GM19324 (cell line): Measurements from ENCODE around the gene RBMX.
"Not testable (repeated sequence)": the region's sequence is repeated elsewhere in the genome, so short reads cannot be mapped to it uniquely, and the experiment has no call there.

Experiments used
- ATAC-seq: cut with Tn5 transposase; IDR thresholded peaks from one replicate; pipeline ENCODE4 v1.9.1; 2021; ENCODE audit warnings: mild to moderate bottlenecking, moderate library complexity; ENCODE audit not compliant: unreplicated experiment, low FRiP score

The RBMX gene

DNA sequence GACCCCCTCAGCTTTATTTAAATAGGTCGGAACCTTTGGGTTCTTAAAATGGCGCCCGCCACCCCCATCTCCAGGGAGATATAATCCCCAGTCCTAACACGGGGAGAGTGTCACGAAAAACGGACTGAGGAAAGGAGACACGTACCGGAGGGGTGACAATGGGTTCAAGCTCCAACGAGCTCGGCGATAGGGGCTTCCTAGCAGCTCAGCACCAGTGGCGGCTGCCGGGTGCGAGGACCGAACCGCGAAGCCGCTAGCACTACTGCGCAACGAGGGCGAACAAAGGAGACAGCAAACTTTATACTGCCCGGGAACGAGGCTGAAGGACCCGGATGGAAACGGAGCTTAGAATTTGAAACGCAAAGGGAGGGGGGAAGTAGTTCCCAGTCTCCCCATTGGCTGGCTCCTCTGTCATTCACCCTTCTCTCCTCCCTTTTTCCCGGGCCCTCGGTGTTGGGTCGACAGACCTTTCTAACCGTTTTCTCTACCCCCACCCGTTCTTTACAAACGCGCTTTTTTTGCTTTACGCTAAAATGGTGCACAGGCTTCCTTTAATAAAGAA, at the start of gene RBMX:
TSS of gene RBMX (minus strand) at position 274 of the 562 bp plus-strand sequence. CDS start 1,298 bp downstream, outside the sequence.
- ATAC-seq, result peak; percentile 95

DNA sequence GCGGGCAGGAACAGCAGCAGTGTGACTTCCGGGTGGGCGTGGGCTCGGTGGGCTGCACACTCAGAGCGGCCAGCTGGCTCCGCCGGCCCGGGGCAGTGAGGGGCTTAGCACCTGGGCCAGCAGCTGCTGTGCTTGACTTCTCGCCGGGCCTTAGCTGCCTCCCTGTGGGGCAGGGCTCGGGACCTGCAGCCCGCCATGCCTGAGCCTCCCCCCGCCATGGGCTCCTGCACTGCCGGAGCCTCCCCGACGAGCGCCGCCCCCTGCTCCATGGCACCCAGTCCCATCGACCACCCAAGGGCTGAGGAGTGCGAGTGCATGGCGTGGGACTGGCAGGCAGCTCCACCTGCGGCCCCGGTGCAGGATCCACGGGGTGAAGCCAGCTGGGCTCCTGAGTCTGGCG, 40.9 kb upstream of the RBMX start:
- not testable (repeated sequence) for ATAC-seq

DNA sequence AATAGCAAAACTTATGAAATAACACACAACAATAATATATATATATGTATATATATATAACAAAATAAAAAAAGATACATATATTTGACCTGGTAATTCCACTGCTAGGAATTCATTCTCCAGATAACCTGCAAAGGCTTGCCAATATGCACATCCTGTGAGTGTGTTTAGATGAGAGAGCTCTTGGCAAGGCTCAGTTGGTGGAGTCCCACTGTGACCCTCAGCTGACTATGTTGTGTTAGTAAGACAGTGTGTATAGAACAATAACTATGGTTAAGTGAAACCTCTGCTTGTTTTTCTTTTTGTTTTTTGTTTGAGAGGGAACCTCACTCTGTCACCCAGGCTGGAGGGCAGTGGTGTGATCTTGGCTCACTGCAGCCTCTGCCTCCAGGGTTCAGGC, 39.5 kb upstream of the RBMX start:
- ATAC-seq, result no peak

DNA sequence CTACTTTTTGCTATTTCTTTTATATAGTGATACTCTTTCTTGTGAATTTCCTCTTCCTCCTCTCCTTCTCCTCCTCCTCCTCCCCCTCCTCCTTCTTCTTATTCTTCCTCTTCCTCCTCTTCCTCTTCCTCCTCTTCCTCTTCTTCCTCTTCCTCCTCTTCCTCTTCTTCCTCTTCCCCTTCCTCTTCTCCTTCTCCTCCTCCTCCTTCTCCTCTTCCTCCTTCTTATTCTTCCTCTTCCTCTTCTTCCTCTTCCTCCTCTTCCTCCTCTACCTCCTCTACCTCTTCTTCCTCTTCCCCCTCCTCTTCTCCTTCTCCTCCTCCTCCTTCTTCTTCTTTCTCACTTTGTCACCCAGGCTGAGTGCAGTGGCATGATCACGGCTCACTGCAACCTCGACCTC, 36.3 kb upstream of the RBMX start:
- no peak for ATAC-seq

DNA sequence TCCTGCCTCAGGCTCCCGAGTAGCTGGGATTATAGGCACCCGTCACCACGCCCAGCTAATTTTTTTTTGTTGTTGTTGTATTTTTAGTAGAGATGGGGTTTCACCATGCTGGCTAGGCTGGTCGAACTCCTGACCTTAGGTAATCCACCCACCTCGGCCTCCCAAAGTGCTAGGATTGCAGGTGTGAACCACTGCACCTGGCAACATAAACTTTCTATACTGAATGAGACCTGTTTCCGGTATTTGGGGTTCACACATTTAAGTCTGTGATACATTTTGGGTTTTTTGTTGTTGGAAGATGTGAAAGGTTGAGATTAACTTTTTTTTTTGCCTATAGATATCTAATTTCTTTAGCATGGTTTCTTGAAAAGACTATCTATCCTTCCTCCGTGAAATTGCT, 31.1 kb upstream of the RBMX start:
- ATAC-seq, result not testable (repeated sequence)

DNA sequence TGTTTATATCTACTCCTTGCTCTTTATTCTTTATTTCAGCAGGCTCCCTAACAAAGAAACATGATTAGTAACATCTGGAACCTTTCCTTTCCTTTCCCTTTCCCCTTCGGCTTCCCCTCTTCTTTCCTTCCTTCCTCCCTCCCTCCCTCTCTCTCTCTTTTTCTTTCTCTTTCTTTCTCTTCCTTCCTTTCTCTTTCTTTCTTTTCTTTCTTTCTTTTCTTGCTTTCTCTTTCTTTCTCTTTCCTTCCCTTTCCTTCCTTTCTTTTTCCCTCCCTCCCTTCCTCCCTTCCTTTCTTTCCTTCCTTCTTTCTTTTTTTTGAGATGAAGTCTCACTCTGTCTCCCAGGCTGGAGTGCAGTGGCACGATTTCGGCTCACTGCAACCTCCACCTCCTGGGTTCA, 30.7 kb upstream of the RBMX start:
- ATAC-seq, result no peak

DNA sequence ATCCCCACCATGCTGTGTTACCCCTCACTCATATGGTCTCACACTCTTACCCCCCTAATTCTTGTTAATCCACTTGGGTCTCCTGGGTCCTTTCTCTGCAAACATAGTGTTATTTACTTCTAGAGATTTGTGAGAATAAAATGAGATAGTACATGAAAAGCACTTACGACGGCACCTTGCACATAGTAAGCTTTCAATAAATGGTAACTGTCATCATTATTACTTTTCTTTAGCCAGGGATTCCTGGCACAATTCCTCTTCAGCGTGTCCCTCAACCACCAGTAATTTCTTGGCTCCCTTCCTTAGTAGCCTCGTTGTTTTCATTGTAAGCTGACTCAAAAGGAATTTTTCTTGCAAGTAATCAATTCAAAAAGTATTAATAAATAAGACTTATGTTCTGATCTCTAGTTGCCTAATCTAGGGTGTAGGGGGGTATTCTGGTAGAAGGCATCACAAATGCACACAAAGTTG, 30.1 kb upstream of the RBMX start:
- ATAC-seq, result no peak

DNA sequence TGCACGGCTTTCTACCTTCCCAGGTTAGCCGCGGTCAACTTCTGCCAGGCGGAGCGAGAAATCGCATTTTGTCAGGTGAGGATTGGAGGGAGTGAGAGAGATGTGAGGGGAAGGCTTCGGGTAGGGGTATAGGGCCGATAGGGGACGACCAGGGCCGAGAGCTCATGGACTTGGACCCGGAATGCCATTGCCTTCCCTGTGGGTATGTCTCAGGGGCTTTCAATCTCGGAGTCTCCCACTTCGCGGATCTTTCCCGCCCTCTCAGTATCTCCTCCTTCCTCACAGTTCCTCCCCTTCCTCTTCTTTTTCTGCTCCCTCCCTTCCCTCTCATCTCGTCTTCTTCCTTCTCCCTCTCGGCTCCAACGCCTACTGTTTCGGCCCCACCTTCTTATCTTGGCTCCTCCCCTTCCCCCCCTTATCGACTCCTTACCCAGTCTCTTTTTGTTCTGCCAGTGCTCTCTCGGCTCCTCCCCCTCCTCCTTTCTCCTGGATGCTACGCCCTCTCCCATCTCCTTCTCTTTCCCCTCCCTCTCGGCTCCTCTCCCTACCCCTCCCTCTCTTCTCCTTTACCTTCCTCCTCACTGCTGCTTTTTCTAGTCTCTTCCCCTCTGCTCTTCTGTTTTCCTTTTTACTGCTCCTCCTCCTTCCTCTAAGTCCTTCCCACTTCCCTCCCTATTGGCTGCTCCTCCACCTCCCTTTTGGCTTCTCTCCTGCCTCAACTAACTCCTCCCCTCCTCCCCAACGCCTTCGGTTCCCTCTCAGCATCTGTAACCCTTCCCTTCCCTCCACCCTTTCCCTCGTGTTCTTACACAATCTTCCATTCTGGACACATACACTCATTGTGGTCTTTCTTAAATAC, 29.4 kb upstream of the RBMX start:
- ATAC-seq, result peak; percentile 69

DNA sequence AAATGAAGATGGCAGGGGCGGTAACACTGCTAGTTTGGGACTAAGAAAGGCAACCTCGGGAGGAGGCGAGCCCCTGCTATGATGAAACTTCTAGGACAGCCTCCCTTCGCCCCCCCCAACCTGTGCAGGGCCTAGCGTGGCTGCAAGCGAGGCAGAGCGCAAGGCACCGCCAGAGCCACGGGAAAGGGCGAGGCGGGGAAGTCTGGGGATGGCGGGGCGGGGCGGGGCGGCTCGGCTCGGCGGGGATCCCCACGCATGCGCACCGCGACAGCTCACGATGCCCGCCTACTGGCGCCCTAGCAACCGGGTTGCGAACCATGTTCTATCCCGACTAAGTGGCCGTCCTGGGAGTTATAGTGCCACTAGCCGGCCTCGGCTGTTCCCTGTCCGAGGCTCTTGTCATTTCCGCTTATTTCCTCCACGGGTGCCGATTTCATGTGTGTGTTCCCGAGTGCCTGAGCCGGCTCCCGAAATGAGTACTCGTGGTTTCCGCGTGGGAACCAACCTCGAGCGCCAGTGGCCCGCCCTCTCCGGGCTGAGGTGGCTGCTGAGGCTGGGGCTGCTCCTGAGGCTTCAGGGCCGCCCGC, 28.7 kb upstream of the RBMX start:
- ATAC-seq, result peak; percentile 75

DNA sequence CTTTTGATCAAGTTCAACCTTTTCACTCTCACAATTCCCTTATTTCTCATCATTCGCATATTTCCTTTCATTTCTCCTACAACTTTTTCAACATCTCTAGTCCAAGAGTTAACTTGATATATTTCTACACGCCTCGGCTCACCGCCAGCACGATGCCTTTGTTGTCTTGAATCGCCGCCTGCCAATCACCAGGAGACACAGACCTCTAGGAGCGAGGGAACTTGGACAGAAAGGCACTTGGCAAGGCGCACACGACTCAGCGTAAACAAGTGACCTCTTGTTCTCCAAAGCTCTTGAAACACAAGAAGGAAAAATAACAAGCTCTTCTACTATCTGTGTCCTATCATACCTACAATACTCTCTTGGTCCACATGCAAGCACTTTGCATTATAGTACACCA, 27.1 kb upstream of the RBMX start:
- no peak for ATAC-seq

DNA sequence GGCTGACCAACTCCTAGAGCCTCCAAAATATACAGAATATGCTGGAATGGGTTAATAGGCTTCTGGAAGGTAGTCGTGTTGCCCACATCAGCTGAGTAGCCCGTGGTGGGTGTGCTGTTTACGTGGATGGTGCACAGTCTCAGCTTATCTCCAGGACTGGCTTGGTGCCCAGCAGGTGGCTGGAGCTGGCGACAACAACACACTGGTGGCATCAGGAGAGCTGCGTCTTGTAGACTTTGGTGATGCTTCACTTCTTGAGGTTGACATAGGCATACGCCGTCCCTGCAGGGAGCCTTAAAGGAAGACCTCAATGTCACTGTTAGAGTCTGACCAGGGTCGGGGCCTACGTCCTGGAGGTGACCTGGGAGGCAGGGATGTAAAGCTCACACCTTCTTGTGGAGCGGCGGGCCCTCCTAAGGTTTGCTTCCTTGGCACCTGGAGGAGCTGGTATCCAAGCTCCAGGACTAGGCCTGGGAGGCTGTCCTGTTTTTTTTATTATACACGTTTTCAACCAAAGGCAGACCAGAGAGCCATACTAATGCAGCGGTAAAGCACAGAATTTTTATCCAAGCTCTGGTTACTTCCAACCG, 26.5 kb upstream of the RBMX start:
- ATAC-seq, result no peak

DNA sequence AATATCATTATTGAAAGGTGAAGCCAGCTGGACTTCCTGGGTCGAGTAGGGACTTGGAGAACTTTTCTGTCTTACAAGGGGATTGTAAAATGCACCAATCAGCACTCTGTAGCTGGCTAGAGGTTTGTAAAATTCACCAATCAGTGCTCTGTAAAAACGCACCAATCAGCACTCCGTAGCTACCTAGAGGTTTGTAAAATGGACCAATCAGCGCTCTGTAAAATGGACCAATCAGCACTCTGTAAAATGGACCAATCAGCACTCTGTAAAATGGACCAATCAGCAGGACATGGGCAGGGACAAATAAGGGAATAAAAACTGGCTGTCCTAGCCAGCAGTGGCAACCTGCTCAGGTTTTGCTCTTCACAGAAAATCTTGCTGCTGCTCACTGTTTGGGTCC, 23.5 kb upstream of the RBMX start:
- not testable (repeated sequence) for ATAC-seq

DNA sequence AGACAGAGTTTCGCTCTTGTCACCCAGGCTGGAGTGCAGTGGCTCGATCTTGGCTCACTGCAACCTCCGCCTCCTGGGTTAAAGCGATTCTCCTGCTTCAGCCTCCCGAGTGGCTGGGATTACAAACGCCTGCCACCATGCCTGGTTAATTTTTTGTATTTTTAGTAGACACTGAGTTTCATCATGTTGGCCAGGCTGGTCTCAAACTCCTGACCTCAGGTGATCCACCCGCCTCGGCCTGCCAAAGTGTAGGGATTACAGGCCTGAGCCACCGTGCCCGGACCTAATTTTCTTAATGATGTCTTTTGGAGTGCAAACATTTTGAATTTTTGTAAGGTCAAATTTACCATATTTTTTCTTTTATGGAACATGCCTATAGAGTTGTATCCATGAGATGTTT, 19.5 kb upstream of the RBMX start:
- not testable (repeated sequence) for ATAC-seq

DNA sequence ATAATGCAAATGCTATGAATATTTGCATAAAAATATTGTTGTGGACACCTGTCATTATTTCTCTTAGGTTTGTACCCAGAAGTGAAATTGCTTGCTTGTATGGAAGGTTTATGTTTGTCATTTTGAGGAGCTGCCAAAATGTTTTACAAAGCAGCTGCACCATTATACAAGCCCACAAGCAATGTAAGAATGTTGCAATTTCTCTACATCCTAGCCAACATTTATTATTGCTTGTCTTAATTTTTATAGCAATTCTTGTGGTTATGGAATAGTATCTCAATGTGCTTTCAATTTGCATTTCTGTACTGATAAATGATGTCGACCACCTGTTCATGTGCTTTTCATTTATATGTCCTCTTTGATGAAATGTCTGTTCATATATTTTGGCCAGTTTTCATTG, 18.7 kb upstream of the RBMX start:
- no peak for ATAC-seq

DNA sequence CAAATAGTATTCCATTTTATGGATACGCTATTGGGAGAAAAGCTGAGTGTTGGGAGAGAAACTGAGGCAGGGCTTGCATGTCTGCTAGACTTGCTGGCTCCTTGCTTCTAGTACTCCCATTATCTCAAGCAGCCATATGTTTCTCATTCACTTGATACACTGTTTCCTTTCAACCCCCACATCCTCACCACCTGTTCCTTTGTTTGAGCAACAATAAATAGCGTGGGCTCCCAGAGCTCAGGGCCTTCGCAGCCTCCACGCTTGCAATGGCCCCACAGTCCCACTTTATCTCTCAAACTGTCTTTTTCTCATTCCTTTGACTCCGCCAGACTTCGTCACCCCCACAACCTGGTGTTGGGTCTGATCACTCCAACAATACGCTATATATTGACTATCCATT, 18.2 kb upstream of the RBMX start:
- not testable (repeated sequence) for ATAC-seq

DNA sequence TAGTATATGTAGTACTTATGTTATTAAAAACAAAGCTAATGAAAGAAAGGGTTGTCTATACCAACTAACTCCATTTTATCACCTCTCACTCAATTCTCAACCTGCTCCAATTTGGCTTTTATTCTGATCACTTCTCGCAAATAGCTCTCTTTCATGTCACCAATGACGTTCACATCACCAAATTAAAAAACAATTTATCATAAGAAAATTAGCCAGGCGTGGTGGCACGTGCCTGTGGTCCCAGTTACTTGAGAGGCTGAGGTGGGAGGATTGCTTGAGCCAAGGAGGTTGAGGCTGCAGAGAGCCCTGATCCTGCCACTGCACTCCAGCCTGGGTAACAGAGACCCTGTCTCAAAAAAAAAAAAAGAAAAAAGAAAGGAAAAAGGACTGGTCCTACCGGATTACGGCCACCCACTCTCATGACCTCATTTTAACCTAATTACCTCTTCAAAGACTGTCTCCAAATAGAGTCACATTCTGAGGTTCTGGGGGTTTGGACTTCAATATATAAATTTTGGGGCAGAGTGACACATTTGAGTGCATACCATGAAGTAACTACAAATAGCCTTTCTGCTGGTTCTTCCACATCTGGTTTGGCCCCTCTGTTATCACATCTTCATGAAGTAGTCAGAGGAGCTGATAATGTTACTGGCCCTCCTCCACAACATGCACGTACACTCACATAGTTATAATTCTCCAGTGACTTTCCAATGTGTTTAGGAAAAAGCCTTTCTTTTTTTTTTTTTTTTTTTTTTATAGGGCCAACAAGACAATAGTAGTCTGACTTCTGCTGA, 15.8 kb upstream of the RBMX start:
- ATAC-seq, result no peak

DNA sequence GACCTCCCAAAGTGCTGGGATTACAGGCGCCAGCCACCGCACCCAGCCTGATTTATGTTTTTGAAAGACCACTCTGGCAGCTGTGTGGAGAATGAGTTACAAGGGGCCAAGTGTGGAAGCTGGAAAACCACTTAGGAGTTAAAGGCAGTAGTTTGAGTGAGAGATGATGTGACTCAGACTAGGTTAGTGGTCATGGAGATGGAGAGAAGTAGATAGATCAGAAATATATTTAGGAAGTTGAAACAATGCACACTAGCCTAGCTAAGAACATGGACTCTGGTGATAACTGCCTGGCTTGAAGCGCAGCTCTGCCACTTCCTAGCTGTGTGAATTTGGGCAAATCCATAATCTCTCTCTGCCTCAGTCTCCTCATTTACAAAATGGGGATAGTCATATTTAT, 11.9 kb upstream of the RBMX start:
- ATAC-seq, result no peak

DNA sequence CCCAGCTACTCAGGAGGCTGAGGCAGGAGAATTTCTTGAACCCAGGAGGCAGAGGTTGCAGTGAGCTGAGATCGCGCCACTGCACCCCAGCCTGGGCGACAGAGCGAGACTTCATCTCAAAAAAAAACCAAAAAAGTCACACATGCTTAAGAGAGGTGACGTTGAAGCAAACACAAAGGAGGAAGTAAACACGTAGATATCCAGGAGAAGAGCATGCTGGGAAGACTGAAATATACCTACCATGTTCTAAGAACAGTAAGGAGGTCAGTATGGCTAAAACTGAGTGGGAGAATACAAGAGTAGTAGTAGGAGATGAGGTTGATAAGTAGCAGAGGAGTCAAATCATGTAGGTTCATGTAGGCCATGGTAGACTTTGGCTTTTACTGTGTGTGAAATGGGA, 10.1 kb upstream of the RBMX start:
- not testable (repeated sequence) for ATAC-seq

DNA sequence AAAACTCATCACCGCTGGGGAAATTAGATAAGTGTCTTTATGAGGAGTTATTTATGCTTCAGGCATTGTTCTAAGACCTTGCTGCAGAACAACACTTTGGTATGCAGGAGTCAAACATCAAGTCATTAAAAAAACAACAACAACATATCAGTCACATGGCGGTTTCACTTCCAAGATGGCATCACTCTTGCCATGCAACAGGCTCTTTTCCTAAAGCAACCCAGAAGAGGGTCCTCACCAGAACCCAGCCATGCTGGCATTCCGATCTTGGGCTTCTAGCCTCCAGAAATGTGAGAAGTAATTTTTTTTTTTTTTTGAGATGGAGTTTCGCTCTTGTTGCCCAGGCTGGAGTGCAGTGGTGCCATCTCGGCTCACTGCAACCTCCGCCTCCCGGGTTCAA, 8.7 kb upstream of the RBMX start:
- no peak for ATAC-seq

DNA sequence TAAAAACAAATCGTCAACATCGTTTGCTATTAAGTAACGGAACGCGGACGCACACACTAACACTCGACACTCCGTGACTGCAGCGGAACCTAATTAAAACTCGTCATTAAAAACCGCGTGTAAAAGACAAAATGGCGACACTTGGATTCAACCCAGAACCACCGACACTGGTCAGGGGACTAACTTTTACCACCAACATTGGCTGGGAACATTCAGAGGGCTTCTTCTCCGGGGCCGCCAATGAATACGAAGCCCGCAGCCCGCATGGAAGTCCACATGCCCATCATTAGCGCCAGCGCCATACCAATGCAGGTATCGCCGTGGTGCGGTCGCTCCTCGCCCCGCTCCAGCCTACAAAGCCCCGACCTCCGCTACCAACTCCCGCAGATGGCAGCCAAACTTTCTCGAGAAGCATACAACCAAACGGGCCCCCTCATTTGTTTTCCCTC, 498 bp downstream of the RBMX start:
- ATAC-seq, result peak; percentile 19
